Measurements from ENCODE around the gene HOXA10. TPM values are rescaled to one million over a fixed set of nuclear protein-coding genes. Genes with fewer than 3 reads are reported as not detected.

The HOXA10 gene
- total RNA-seq, 1 experiment from 2014 or later, result 16.2 TPM

GRCh38 chr7:27164367-27165088, 9.6 kb downstream of the HOXA10 start:
- Histone ChIP-seq H3K27me3 (no peaks in the 10 kb centered on the region), H3K9me3 (replicated peaks) (no peaks in the 10 kb centered on the region), H3K4me1 (no peaks in the 10 kb centered on the region), H3K27ac (no peak overlapping the region), H3K4me3 (no peak overlapping the region), H3K36me3 (no peaks in the 10 kb centered on the region)
- DNase-seq, result no peak

- no peak for DNase-seq
- Histone ChIP-seq H3K4me1 (no peaks in the 10 kb centered on the region), H3K4me3 (no peak overlapping the region), H3K27ac (no peak overlapping the region), H3K27me3 (no peaks in the 10 kb centered on the region), H3K36me3 (no peaks in the 10 kb centered on the region), H3K9me3 (replicated peaks) (no peaks in the 10 kb centered on the region)
Observed at GRCh38 chr7:27164045-27164366, 10.1 kb downstream of the HOXA10 start.

DNA sequence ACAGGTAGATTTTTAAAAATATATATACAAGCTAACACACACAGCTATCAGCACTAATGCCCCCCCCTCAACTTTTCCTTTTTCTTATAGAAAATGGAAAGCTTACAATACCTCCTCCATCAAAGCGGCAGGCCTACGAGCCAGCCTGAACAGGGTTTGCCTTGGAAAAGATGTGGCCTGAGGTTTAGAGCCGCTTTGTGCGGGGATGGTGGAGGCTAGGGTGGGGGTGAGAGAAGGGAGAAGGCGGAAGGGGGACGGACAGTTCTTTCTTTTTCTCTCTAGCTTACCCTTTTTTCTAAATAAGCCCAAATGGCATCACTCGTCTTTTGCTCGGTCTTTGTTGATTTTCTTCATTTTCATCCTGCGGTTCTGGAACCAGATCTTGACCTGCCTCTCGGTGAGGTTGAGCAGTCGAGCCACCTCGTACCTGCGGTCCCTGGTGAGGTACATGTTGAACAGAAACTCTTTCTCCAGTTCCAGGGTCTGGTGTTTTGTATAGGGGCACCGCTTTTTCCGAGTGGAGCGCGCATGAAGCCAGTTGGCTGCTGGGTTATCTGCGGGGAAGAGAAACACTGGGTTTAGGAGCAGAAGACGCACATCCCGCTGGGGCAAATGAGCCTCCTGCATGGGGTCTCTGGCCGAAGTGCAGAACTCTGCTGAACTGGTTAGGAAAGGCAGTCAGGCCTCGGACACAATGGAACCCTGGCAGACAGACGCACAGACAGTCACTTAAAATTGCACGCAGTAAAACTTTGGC, 10.7 kb downstream of the HOXA10 start:
- no peaks in the 10 kb centered on the region for H3K4me1 ChIP-seq
- DNase-seq, result no peak

DNA sequence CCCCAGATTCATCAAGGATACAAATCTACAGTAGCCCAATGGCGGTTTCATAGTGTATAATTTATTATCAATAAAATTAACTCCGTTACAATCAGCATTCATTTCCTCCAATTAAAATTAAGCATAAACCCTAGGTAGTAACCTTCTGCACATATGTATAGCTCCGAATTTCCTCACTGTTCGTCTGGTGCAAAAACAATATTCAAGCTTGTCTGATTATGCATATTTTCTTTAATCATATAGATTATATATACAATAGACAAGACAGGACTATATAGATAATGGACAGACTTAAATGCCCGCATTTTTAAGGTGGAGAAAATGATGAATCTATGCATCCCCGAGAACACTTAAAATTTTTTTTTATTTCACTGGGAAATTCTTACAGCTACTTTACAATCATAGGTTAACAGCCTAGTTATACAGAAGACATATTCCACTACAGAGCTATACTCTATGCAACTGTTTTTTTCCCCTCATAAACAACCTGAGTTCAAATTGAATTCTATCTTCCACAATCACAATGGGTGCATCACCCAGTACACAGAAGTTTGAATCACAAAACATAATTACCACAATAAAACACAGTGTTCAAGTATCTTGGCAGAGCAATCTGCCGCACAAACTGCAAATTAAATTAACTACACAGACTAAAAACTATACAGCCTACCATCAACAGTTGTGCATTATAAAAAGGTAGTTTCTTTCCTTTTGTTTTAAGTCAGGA, 11.4 kb downstream of the HOXA10 start:
- Histone ChIP-seq H3K9me3 (replicated peaks) (no peaks in the 10 kb centered on the region), H3K4me1 (no peaks in the 10 kb centered on the region), H3K36me3 (no peaks in the 10 kb centered on the region), H3K27ac (no peak overlapping the region), H3K4me3 (no peak overlapping the region), H3K27me3 (no peaks in the 10 kb centered on the region)
- DNase-seq, result no peak

More for the DNA sequence above, 10.7 kb downstream of the HOXA10 start:
- Histone ChIP-seq H3K4me3 (no peak overlapping the region), H3K27me3 (no peaks in the 10 kb centered on the region), H3K9me3 (replicated peaks) (no peaks in the 10 kb centered on the region), H3K27ac (no peak overlapping the region), H3K36me3 (no peaks in the 10 kb centered on the region)

- H3K27ac ChIP-seq, result no peak overlapping the region
- H3K36me3 ChIP-seq, result no peaks in the 10 kb centered on the region
- no peak overlapping the region for H3K4me3 ChIP-seq
- H3K9me3 ChIP-seq (replicated peaks), result no peaks in the 10 kb centered on the region
- peaks cover 3% of the 10 kb centered on the region; the same call in 1 of the 2 replicates for H3K4me1 ChIP-seq
- no peaks in the 10 kb centered on the region for H3K27me3 ChIP-seq
- DNase-seq, result no peak
Observed at GRCh38 chr7:27161721-27162560, 12.2 kb downstream of the HOXA10 start.

DNA sequence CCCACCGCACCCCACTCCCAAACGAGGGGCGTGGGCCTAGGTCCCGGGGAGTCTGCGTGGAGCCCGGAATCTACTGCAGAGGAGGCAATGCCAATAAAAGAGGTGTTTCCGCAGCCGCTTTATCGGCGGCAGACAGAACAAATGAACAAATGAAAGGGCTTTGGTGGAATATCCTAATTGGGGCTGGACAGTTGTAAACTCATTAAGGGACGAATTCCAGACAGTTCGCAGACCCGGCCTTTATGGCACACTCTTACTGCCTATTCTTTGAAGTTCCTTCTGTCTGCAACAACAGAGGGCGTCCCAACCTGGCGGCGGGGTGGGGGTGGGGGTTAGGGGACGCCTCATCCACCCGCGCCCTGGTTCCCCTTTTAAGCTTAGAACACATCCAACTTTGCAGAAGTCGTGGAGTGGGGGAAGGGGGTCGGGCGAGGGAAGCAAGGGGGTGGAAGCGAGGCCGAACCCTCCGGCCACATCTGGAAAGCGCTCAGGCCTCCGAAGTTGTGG, 12.9 kb downstream of the HOXA10 start:
- Histone ChIP-seq H3K36me3 (no peaks in the 10 kb centered on the region), H3K27me3 (no peaks in the 10 kb centered on the region), H3K4me3 (peak overlapping the region; percentile 77), H3K9me3 (replicated peaks) (no peaks in the 10 kb centered on the region), H3K4me1 (peaks cover 3% of the 10 kb centered on the region; the same call in 1 of the 2 replicates), H3K27ac (peak overlapping the region; percentile 95)
- DNase-seq, result no peak

GRCh38 chr7:27160546-27161213, 13.4 kb downstream of the HOXA10 start:
- DNase-seq, result peak; percentile 92 to 95
- Histone ChIP-seq H3K27me3 (no peaks in the 10 kb centered on the region), H3K4me3 (peak overlapping the region; percentile 77), H3K36me3 (no peaks in the 10 kb centered on the region), H3K9me3 (replicated peaks) (no peaks in the 10 kb centered on the region), H3K4me1 (peaks cover 3% of the 10 kb centered on the region; the same call in 1 of the 2 replicates), H3K27ac (peak overlapping the region; percentile 95)

GRCh38 chr7:27160145-27160545, 14.0 kb downstream of the HOXA10 start:
- H3K27me3 ChIP-seq, result no peaks in the 10 kb centered on the region
- no peak for DNase-seq
- peaks cover 3% of the 10 kb centered on the region; the same call in 1 of the 2 replicates for H3K4me1 ChIP-seq
- H3K27ac ChIP-seq, result peak overlapping the region; percentile 95
- peak overlapping the region; percentile 77 for H3K4me3 ChIP-seq
- no peaks in the 10 kb centered on the region for H3K36me3 ChIP-seq
- no peaks in the 10 kb centered on the region for H3K9me3 ChIP-seq (replicated peaks)

DNA sequence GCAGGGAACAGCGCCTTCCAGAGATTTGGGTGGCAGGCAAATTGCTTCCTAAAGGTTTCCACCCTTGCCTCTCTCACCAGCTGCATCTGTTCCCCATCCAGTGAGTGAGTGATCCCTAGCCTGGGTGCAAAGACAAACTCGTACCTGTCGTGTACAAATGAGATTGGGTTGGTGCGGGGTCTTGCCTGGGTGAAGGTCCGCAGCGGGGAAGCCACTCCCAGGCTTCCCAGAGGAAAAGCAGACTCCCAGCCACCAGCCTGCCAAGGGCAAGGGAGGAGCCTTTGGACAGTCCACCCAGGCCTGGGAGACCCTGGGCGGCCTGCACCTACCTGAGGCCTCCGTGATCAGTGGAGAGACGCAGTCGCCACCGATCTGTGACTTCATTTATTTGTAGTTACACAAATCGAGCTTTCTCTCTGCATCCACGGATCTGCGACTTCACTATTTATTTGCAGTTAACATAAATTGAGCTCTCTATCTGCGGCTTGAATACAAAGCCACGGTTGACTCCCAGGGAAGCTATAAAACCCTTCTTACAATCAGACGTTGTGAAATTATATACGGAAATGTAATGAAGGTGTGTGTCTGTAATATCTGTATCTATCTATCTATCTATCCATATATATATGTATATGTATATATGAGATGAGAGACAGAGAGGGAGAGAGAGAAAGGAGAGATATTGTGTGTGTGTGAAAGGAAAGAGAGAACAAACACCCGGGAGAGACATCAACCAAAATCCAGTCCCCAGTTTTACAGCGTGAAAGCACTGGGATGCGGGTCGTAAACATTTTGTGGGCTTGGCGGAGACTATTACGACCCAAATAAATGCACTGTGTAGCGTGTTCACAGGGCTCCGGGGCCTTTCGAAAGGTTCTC, 14.6 kb downstream of the HOXA10 start:
- H3K27me3 ChIP-seq, result no peaks in the 10 kb centered on the region
- peak overlapping the region; percentile 95; the same call in 1 of the 2 replicates for H3K27ac ChIP-seq
- peaks cover 3% of the 10 kb centered on the region; the same call in 1 of the 2 replicates for H3K4me1 ChIP-seq
- H3K4me3 ChIP-seq, result no peak overlapping the region
- H3K9me3 ChIP-seq (replicated peaks), result no peaks in the 10 kb centered on the region
- no peaks in the 10 kb centered on the region for H3K36me3 ChIP-seq
- DNase-seq, result no peak

GRCh38 chr7:27158436-27159265, 15.5 kb downstream of the HOXA10 start:
- DNase-seq, result no peak
- Histone ChIP-seq H3K36me3 (no peaks in the 10 kb centered on the region), H3K27me3 (no peaks in the 10 kb centered on the region), H3K9me3 (replicated peaks) (no peaks in the 10 kb centered on the region), H3K4me1 (peaks cover 3% of the 10 kb centered on the region; the same call in 1 of the 2 replicates), H3K27ac (no peak overlapping the region), H3K4me3 (no peak overlapping the region)

- H3K27me3 ChIP-seq, result no peaks in the 10 kb centered on the region
- no peaks in the 10 kb centered on the region for H3K9me3 ChIP-seq (replicated peaks)
- no peak for DNase-seq
- H3K4me1 ChIP-seq, result peaks cover 3% of the 10 kb centered on the region; the same call in 1 of the 2 replicates
- no peaks in the 10 kb centered on the region for H3K36me3 ChIP-seq
- no peak overlapping the region for H3K4me3 ChIP-seq
- no peak overlapping the region for H3K27ac ChIP-seq
Observed at GRCh38 chr7:27157702-27158431, 16.3 kb downstream of the HOXA10 start.
